ENCODE measurements around the gene OR4N5. TPM values are rescaled to one million over a fixed set of nuclear protein-coding genes. Genes with fewer than 3 reads are reported as not detected.

The OR4N5 gene
- total and polyA plus RNA-seq, 2 experiments from 2014 or later, result not detected

DNA sequence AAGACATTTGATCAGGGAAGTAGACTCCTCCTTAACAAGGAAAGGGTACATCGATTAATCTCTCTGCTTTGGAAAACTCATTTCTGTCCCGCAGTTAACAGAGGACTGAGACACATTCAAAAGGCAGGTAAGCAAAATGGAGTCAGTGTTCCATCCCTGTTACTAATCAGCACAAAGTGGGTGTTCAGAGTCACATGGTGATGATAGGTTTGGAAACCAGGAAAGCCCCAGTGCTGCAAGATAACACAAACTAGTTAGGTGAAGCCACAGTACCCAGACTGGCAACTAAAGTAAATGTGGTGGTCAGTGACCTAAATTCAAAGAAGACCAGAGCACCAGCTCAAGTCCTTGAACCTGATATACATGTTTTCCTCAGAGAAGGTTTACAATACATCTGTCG, 26.3 kb upstream of the OR4N5 start:
- Histone ChIP-seq H3K36me3 (ENCODE audit: insufficient read depth) (peaks cover 7% of the 10 kb centered on the region; the same call in 1 of the 2 replicates), H4K20me1 (replicated peaks; ENCODE audit: insufficient read depth) (no peaks in the 10 kb centered on the region), H3K27me3 (ENCODE audit: insufficient read depth) (no peaks in the 10 kb centered on the region; the same call in 1 of the 2 replicates), H3K27ac (ENCODE audit: low read depth) (no peak overlapping the region), H3K9me2 (ENCODE audit: insufficient read depth) (no peaks in the 10 kb centered on the region), H3K4me3 (no peak overlapping the region), H3K79me2 (replicated peaks; ENCODE audit: insufficient read depth) (no peaks in the 10 kb centered on the region), H3K4me1 (ENCODE audit: insufficient read depth) (no peaks in the 10 kb centered on the region), H3K4me2 (no peak overlapping the region), H2AFZ (no peak overlapping the region), H3F3A (replicated peaks; ENCODE audit: low read depth) (no peaks in the 10 kb centered on the region)
- Mint-ChIP-seq H3K36me3 (ENCODE audit: low read depth) (peaks cover 3% of the 10 kb centered on the region; the same call in 1 of the 3 replicates), H3K9me3 (peaks cover 60% of the 10 kb centered on the region), H3K4me3 (no peak overlapping the region), H3K27ac (no peak overlapping the region), H3K27me3 (ENCODE audit: insufficient read depth, low read depth, poor library complexity) (no peaks in the 10 kb centered on the region), H3K4me1 (no peaks in the 10 kb centered on the region)
- no peak for ATAC-seq
- TF ChIP-seq CREB1 (CRISPR knock-in tag; IDR thresholded peaks at IDR 0.05; ENCODE audit: low read depth) (no peak), ZNF462 (CRISPR knock-in tag; IDR thresholded peaks at IDR 0.05) (no peak), NANOG (IDR thresholded peaks at IDR 0.05; ENCODE audit: borderline replicate concordance) (no peak), ZNF331 (CRISPR knock-in tag; IDR thresholded peaks at IDR 0.05; ENCODE audit: low read depth) (no peak), JUNB (IDR thresholded peaks at IDR 0.05; ENCODE audit: unreplicated experiment) (no peak), ZNF114 (CRISPR knock-in tag; IDR thresholded peaks at IDR 0.05) (no peak), EZH2phosphoT487 (IDR thresholded peaks at IDR 0.05; ENCODE audit: unreplicated experiment) (no peak), EZH2 (IDR thresholded peaks at IDR 0.05; ENCODE audit: low read depth, unreplicated experiment) (no peak)
- TF ChIP-seq, protein P1, sequence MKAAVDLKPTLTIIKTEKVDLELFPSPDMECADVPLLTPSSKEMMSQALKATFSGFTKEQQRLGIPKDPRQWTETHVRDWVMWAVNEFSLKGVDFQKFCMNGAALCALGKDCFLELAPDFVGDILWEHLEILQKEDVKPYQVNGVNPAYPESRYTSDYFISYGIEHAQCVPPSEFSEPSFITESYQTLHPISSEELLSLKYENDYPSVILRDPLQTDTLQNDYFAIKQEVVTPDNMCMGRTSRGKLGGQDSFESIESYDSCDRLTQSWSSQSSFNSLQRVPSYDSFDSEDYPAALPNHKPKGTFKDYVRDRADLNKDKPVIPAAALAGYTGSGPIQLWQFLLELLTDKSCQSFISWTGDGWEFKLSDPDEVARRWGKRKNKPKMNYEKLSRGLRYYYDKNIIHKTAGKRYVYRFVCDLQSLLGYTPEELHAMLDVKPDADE (IDR thresholded peaks at IDR 0.05), result no peak
- DNase-seq (ENCODE audit: low spot score), result no peak

All from GM23338 (cell line).